WTC11 (cell line): ENCODE results near the gene SPRING1. TPM values are rescaled to one million over a fixed set of nuclear protein-coding genes. Genes with fewer than 3 reads are reported as not detected.

Experiments
- ARID4B ChIP-seq: sonication (generic); formaldehyde crosslinking; IDR thresholded peaks from 2 replicates; pipeline ENCODE4 v1.8.0; 2023; ENCODE audit warnings: missing genetic modification reagents, mild to moderate bottlenecking, borderline replicate concordance
- ATF6 ChIP-seq: sonication (generic); formaldehyde crosslinking; IDR thresholded peaks from 2 replicates; pipeline ENCODE4 v1.8.1; 2023; ENCODE audit warnings: mild to moderate bottlenecking, missing genetic modification reagents
- CDX4 ChIP-seq: fragments of 250-450 bp; sonication (Bioruptor Pico); IDR thresholded peaks from 2 replicates; pipeline ENCODE4 v1.9.0; 2021; ENCODE audit warnings: moderate library complexity, mild to moderate bottlenecking, inconsistent platforms, borderline replicate concordance
- FOXP4 ChIP-seq: sonication (generic); formaldehyde crosslinking; IDR thresholded peaks from 2 replicates; pipeline ENCODE4 v1.8.0; 2022; ENCODE audit warnings: mild to moderate bottlenecking, missing genetic modification reagents
- IRF2 ChIP-seq: sonication (generic); formaldehyde crosslinking; IDR thresholded peaks from 2 replicates; pipeline ENCODE4 v1.8.0; 2022; ENCODE audit warnings: low read depth, missing genetic modification reagents, borderline replicate concordance
- MAX ChIP-seq: sonication (generic); formaldehyde crosslinking; IDR thresholded peaks from 2 replicates; pipeline ENCODE4 v1.8.0; 2022; ENCODE audit warnings: mild to moderate bottlenecking, missing genetic modification reagents
- MLX ChIP-seq: sonication (generic); formaldehyde crosslinking; IDR thresholded peaks from 2 replicates; pipeline ENCODE4 v1.8.1; 2023; ENCODE audit warnings: mild to moderate bottlenecking, missing genetic modification reagents, moderate library complexity
- NFATC4 ChIP-seq: fragments of 250-450 bp; sonication (Bioruptor Pico); IDR thresholded peaks from 2 replicates; pipeline ENCODE4 v1.9.0; 2021; ENCODE audit warnings: mild to moderate bottlenecking
- USF1 ChIP-seq: sonication (generic); formaldehyde crosslinking; IDR thresholded peaks from 2 replicates; pipeline ENCODE4 v1.8.0; 2022; ENCODE audit warnings: mild to moderate bottlenecking, missing genetic modification reagents
- ZBTB43 ChIP-seq: sonication (generic); formaldehyde crosslinking; IDR thresholded peaks from 2 replicates; pipeline ENCODE4 v1.8.1; 2023; ENCODE audit warnings: mild to moderate bottlenecking, missing genetic modification reagents
- ZNF317 ChIP-seq: sonication (generic); formaldehyde crosslinking; IDR thresholded peaks from 2 replicates; pipeline ENCODE4 v1.8.1; 2023; ENCODE audit warnings: low read depth, mild to moderate bottlenecking, moderate library complexity, missing genetic modification reagents, borderline replicate concordance
- total RNA-seq: library from RNA; stranded (reverse); gene quantifications from 3 replicates; pipeline ENCODE4 v1.2.3, GENCODE V29; 2021

SPRING1 gene
- total RNA-seq, 1 experiment from 2014 or later, result 46.1 TPM

- no peak for TF ChIP-seq ATF6
- no peak for TF ChIP-seq ARID4B (CRISPR knock-in tag)
- no peak for TF ChIP-seq NFATC4 (CRISPR knock-in tag)
- TF ChIP-seq ZNF317 (CRISPR knock-in tag), result no peak
- TF ChIP-seq CDX4, result no peak
- no peak for TF ChIP-seq USF1 (CRISPR knock-in tag)
- TF ChIP-seq ZBTB43, result no peak
- no peak for TF ChIP-seq MLX
- TF ChIP-seq MAX (CRISPR knock-in tag), result no peak
- TF ChIP-seq IRF2 (CRISPR knock-in tag), result no peak
- TF ChIP-seq FOXP4 (CRISPR knock-in tag), result no peak
- TF ChIP-seq, all 79 proteins: peak for 0
These were observed 17.9 kb downstream of the SPRING1 start (continued) for GRCh38 chr12:116719731-116720528.
